HG03159 (cell line): Measurements from ENCODE around the gene IDNK.

ENCODE experiments used
- ATAC-seq: cut with Tn5 transposase; IDR thresholded peaks from one replicate; pipeline ENCODE4 v1.9.1; 2021; ENCODE audit warnings: mild to moderate bottlenecking, moderate library complexity; ENCODE audit not compliant: unreplicated experiment

IDNK gene

DNA sequence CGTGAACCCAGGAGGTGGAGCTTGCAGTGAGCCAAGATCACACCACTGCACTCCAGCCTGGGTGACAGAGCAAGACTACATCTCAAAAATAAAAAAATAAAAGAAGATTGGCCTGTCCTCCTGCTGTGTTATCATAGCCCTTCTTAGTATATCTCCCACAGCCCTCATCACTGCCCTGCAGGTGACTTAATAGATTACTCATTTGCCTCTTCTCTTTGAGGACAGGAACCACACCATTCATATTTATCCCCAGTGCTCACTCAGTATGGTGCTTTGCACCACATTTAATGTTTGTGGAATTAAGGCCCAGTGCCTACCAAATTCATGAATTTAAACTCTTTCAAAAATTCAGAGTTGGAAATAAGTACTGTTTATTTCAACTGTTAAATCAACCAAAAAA, 10.3 kb downstream of the IDNK start:
- ATAC-seq: peak; percentile 46

DNA sequence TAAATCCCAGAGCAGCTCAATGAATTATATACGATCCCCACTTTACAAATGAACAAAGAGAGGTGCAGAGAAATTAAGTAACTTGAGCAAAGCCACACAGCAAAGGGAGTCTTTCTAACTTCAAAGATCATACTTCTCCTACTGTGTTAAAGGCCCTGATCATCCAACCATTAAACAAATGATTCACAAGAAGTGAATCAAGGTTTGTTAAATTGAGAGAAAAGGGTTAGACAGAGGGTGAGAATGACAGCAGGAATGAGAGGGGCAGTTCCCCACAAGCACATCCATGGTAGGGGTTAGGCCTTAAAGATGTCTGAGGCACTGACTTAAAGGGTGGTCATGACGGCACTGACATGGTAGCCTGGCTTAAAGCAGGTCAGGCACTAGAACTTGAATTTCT, 10.7 kb downstream of the IDNK start:
- no peak for ATAC-seq

DNA sequence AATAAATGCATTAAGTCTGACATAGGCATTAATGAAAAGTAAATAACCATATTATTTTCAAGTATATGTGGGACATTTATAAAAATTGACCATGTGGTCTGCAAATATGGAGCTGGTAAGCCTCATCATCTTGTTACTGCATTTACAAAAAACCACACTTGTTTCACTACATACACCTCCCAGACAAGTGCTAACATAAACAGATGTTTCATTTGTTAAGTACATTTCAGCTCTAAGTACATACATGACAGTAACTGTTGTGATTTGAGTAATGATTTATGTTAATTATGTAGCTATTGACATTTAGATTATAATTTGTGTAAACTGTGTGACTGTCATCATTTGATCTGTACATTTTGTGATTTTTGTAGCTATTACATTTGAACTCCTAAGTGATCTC, 13.9 kb downstream of the IDNK start:
- ATAC-seq: no peak

GRCh38 chr9:83637389-83637788, 14.4 kb downstream of the IDNK start:
- no peak for ATAC-seq

DNA sequence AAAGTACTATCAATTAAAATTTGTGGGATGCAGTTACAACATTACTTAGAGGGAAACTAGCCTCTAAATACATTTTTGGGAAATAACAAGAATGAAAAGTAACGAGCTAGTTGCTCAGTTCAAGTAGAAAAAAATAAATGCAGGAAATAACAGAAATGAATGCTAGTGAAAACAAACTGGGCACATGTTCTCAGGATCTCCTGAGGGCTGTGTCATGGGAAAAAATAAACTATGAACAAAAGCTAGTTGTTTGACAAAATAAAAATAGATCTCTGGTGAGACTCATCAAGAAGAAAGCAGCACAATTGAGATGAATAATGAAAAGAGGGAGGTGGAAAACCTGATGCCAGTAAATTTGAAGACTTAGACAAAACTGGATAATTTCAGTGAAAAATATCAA, 16.3 kb downstream of the IDNK start:
- ATAC-seq: no peak

- no peak for ATAC-seq
Observed at GRCh38 chr9:83642793-83643192, 19.9 kb downstream of the IDNK start.

GRCh38 chr9:83646500-83647239, 23.7 kb downstream of the IDNK start:
- ATAC-seq: no peak

DNA sequence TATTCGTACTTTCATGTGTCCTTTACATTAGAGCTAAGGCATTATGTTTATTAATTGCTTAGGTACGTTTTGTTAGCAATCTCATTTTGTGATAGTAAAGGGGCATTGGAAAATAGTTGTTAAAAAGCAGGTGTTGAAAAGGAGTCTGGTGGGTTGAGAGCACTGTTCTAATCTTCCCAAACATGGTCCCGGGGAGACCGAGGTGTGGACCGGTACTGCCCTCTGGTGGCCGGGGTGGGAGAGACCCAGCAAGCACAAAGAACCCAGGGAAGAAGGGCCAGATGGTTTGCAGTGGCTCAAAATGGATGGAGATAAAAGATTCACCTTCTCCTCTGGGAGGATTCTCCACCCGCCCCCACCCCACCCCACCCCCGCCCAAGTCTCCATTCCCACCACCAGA, 26.1 kb downstream of the IDNK start:
- peak; percentile 57 for ATAC-seq

DNA sequence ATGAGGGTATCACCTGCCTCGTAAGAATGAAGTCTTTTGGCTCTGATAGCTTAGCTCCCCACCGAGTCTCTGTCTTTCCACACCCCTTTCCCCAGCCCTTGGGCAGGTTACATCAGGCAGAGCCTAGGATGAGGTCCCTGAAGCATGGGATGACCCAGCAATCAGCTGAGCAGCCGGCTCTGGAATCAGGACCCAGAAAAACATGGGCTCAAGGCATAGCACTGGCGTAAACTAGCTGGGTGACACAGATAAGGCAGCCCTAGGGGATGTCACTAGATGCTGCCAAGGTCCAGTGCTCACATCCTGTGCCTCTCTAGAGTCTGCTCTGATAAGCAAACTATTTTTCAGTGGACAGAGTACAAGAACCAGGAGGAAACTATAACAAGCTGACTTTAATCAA, 26.6 kb downstream of the IDNK start:
- no peak for ATAC-seq

- no peak for ATAC-seq
Observed at GRCh38 chr9:83651558-83651957, 28.6 kb downstream of the IDNK start.

GRCh38 chr9:83652433-83652832, 29.5 kb downstream of the IDNK start:
- ATAC-seq: no peak

GRCh38 chr9:83655433-83655832, 32.5 kb downstream of the IDNK start:
- ATAC-seq: no peak

DNA sequence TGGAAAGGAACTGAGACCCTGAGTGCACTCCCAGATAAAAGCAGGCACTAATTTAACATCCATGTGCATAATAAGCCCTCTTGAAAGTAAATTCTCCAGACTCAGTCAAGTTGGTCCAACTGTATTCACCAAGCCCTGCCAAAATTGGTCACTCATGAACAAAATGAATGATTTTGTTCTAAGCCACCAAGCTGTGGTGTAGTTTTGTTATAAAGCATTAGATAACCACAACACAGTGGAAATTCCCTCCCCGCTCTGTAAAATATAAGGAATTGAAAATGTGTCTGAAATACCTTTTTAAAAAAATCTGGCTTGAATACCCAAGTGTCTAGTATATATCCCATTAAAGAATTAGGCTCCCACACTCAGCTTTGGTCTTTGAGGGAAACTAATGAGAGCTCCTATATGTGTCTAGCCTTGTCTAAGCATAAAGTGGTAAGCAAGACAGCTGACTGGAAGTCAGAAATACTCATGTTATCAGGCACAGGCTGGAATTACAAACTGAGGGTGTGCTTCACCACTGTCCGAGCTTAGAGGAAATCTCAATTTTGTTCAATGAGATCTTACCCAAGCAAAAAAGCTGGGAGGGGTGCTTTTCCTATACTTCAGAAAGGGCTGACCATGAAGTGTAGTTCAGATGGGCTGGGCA, 33.2 kb downstream of the IDNK start:
- peak; percentile 60 for ATAC-seq

DNA sequence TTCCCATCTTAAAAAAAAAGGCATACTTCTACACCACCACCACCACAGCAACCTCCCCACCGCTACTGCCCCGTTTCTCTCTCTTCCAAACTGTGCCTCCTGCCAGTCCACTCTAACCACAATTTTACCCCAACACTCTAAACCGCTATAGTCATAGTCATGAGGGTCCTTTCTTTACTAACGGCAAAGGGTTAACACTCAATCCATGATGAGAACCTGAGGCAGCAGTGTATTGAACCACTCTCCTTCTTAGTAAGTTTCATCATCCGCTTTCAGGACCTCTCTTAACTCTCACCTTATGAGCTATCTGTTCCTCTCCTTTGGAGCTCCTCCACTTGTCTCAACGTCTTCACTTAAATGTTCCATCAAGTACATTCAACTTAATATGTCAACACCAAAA, 34.0 kb downstream of the IDNK start:
- ATAC-seq: no peak

- ATAC-seq: no peak
Observed at GRCh38 chr9:83662933-83663332, 40.0 kb downstream of the IDNK start.

GRCh38 chr9:83665580-83666200, 42.7 kb downstream of the IDNK start:
- peak; percentile 93 for ATAC-seq

DNA sequence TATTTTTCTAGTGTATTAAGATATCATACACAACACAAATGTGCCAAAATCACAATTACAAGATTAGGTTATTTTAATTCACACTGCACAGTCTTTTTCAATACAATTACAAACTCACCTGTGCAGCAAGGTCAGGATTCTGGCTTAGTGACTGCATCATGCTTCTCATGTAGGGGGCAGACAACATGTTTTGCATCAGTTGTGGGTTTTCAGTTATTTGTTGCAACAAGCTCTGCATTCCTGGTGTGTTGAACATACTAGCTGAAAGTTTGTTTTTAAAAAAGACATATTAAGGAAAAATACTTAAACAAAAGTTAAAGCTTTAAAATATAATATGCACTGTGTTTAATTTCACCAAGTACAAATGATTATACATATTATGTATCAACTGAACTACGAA, 46.1 kb downstream of the IDNK start:
- no peak for ATAC-seq

- no peak for ATAC-seq
Observed at GRCh38 chr9:83670381-83670780, 47.4 kb downstream of the IDNK start.

GRCh38 chr9:83671451-83671850, 48.5 kb downstream of the IDNK start:
- no peak for ATAC-seq

DNA sequence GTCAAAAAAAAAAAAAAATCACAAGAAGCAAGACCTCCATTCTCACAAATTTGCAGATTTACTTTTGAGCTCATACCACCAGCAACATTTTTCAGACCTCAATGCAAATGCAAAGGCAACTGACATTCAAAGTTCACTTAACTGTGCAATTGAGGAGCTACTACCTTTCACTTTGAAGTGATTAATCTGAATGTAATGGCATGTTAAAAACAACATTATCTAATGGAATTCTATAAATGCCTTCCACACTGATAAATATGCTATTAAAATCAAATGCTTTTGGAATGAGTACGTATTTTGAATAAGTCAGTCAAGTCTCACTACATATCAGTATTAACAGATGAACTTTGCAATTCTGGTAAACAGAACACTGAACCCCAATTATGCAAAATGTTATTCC, 52.5 kb downstream of the IDNK start:
- ATAC-seq: no peak

DNA sequence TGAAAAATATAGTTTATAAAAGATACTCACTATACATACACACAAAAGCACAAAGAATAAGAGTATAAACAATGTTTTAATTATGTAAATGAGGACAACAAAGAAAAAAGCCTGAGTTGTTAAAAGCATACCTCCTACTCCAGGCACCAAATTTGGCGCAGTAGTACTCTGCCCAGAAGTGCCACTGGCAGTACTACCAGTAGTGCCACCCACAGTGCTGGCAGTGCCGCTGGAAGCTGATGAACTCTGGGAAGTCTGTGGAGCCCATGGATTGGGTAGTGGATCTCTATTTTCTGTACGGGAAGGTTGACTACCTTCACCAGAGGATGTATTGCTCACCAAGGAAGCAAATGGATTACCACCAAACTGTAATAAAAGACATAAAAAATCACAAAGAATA, 54.7 kb downstream of the IDNK start:
- no peak for ATAC-seq

DNA sequence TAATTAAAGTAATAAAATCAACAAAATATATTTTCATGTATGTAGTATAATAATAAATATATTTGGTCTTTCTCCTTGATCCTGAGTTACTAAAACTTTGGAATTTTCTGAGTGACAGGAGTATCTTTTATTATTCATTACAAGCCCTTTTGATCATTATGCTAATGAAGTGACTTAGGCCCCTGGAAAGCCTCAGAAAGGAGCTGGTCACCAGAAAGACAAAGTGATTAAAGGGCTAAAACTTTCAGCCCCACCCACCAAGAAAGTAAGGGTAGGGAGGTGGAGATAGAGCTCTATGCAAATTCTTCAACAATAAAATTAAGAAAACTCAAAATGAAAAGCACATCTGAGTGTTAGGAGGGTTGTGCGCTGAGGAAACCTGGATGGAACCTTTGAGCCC, 57.3 kb downstream of the IDNK start:
- ATAC-seq: no peak
